ENCODE data around the gene NUDT7. TPM values are rescaled to one million over a fixed set of nuclear protein-coding genes. Genes with fewer than 3 reads are reported as not detected.

Gene NUDT7
- total RNA-seq, 1 experiment from 2014 or later = 1.2 TPM

- no TSS peak for BruUV-seq (replicated peaks)
Measured at GRCh38 chr16:77696149-77696548, 26.2 kb upstream of the NUDT7 start.

GRCh38 chr16:77700846-77701245 is 21.5 kb upstream of the NUDT7 start:
- POLR2A ChIA-PET (ENCODE audit: low non-redundant PET) = no interaction called here
- Histone ChIP-seq H3K27me3 (replicated peaks; ENCODE audit: insufficient read depth, low read depth, low read length, poor library complexity) (peaks cover 6% of the 10 kb centered on the region), H3K36me3 (ENCODE audit: insufficient read depth, low read length, poor library complexity, severe bottlenecking) (no peaks in the 10 kb centered on the region), H3K4me1 (ENCODE audit: insufficient read depth, low read length, poor library complexity, severe bottlenecking) (no peaks in the 10 kb centered on the region), H3K9me3 (ENCODE audit: low read depth, low read length, poor library complexity, severe bottlenecking) (peaks cover 5% of the 10 kb centered on the region), H3K27ac (ENCODE audit: low read depth, low read length, poor library complexity, severe bottlenecking) (no peak overlapping the region), H3K4me3 (ENCODE audit: low read depth, low read length, poor library complexity, severe bottlenecking) (no peak overlapping the region)
- CTCF ChIA-PET = no interaction called here
- no peak for DNase-seq (ENCODE audit: low spot score)
- no peak for TF ChIP-seq CTCF (conservative IDR thresholded peaks at IDR 0.05; ENCODE audit: low read depth, low read length)
- TF ChIP-seq EZH2 (IDR thresholded peaks at IDR 0.05; ENCODE audit: borderline replicate concordance, low read depth, low read length, poor library complexity, severe bottlenecking) = no peak
- intact Hi-C loops (cut with micrococcal nuclease; ENCODE audit: unreplicated experiment) = no loop called here
- no TSS peak for BruUV-seq (replicated peaks)

More at GRCh38 chr16:77696149-77696548, 26.2 kb upstream of the NUDT7 start:
- Histone ChIP-seq H3K4me1 (ENCODE audit: insufficient read depth, low read length, poor library complexity, severe bottlenecking) (no peaks in the 10 kb centered on the region), H3K27me3 (replicated peaks; ENCODE audit: insufficient read depth, low read depth, low read length, poor library complexity) (peaks cover 6% of the 10 kb centered on the region), H3K36me3 (ENCODE audit: insufficient read depth, low read length, poor library complexity, severe bottlenecking) (no peaks in the 10 kb centered on the region), H3K27ac (ENCODE audit: low read depth, low read length, poor library complexity, severe bottlenecking) (no peak overlapping the region), H3K9me3 (ENCODE audit: low read depth, low read length, poor library complexity, severe bottlenecking) (no peaks in the 10 kb centered on the region), H3K4me3 (ENCODE audit: low read depth, low read length, poor library complexity, severe bottlenecking) (no peak overlapping the region)
- CTCF ChIA-PET = no interaction called here
- intact Hi-C loops (cut with micrococcal nuclease; ENCODE audit: unreplicated experiment) = no loop called here
- TF ChIP-seq CTCF (conservative IDR thresholded peaks at IDR 0.05; ENCODE audit: low read depth, low read length) (no peak), EZH2 (IDR thresholded peaks at IDR 0.05; ENCODE audit: borderline replicate concordance, low read depth, low read length, poor library complexity, severe bottlenecking) (no peak)
- DNase-seq (ENCODE audit: low spot score) = no peak
- POLR2A ChIA-PET (ENCODE audit: low non-redundant PET) = no interaction called here

DNA sequence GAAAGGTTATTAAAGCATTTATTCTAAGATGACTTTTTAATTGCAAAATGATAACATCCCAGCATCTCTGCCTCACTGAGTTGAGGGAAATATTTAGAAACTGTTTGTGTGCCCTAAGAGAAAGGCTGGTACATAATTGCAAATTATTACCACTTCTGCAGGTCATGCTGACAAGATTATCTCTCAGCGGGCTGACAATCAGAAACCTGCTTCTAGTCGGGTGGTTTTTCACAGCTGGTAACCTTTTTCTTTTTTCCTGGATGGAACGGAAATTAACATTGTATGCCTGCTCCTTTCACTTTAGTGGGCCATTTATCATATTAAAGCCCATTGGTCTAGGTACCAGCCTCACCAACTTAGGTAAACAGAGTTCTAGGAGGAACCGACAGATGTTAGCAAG is 17.0 kb upstream of the NUDT7 start:
- CTCF ChIA-PET = no interaction called here
- peaks cover 5% of the 10 kb centered on the region for H3K9me3 ChIP-seq (ENCODE audit: low read depth, low read length, poor library complexity, severe bottlenecking)
- peaks cover 6% of the 10 kb centered on the region for H3K27me3 ChIP-seq (replicated peaks; ENCODE audit: insufficient read depth, low read depth, low read length, poor library complexity)
- no peaks in the 10 kb centered on the region for H3K36me3 ChIP-seq (ENCODE audit: insufficient read depth, low read length, poor library complexity, severe bottlenecking)
- H3K27ac ChIP-seq (ENCODE audit: low read depth, low read length, poor library complexity, severe bottlenecking) = no peak overlapping the region
- intact Hi-C loops (cut with micrococcal nuclease; ENCODE audit: unreplicated experiment) = no loop called here
- no peak for DNase-seq (ENCODE audit: low spot score)
- POLR2A ChIA-PET (ENCODE audit: low non-redundant PET) = no interaction called here
- H3K4me1 ChIP-seq (ENCODE audit: insufficient read depth, low read length, poor library complexity, severe bottlenecking) = no peaks in the 10 kb centered on the region
- BruUV-seq (replicated peaks) = no TSS peak
- H3K4me3 ChIP-seq (ENCODE audit: low read depth, low read length, poor library complexity, severe bottlenecking) = no peak overlapping the region
- TF ChIP-seq EZH2 (IDR thresholded peaks at IDR 0.05; ENCODE audit: borderline replicate concordance, low read depth, low read length, poor library complexity, severe bottlenecking) (no peak), CTCF (conservative IDR thresholded peaks at IDR 0.05; ENCODE audit: low read depth, low read length) (no peak)

Measured in A673 (cell line).